Anterior cingulate cortex (tissue), 58 donors: Measurements from ENCODE around the gene KCNQ1OT1.

Source experiments
- DNase-seq, 58 donors: peaks; one replicate each; lab custom pipeline; 2025; lab: John Stamatoyannopoulos, UW

KCNQ1OT1 gene

GRCh38 chr11:2704896-2705606, 5.3 kb upstream of the KCNQ1OT1 start:
- DNase-seq = no peak

GRCh38 chr11:2704356-2704755, 4.6 kb upstream of the KCNQ1OT1 start:
- DNase-seq = no peak

- DNase-seq = no peak
Observed at GRCh38 chr11:2703363-2704141, 3.8 kb upstream of the KCNQ1OT1 start.

GRCh38 chr11:2702771-2703362, 3.1 kb upstream of the KCNQ1OT1 start:
- DNase-seq = peak in 8 of 58 donors; percentile 16 to 51 (median 44)

GRCh38 chr11:2701898-2702434, 2.2 kb upstream of the KCNQ1OT1 start:
- DNase-seq = no peak

GRCh38 chr11:2701230-2701629, 1.4 kb upstream of the KCNQ1OT1 start:
- DNase-seq = no peak

GRCh38 chr11:2700415-2701211, 819 bp upstream of the KCNQ1OT1 start:
- peak in 19 of 58 donors; percentile 11 to 54 (median 38) for DNase-seq

- DNase-seq = no peak
Observed at GRCh38 chr11:2699185-2699530, 636 bp downstream of the KCNQ1OT1 start.

- no peak for DNase-seq
Observed at GRCh38 chr11:2698386-2699184, 1.2 kb downstream of the KCNQ1OT1 start.

GRCh38 chr11:2697866-2698265, 1.9 kb downstream of the KCNQ1OT1 start:
- DNase-seq = no peak

GRCh38 chr11:2696455-2696854, 3.3 kb downstream of the KCNQ1OT1 start:
- DNase-seq = no peak

GRCh38 chr11:2694995-2695939, 4.5 kb downstream of the KCNQ1OT1 start:
- no peak for DNase-seq

GRCh38 chr11:2694495-2694894, 5.3 kb downstream of the KCNQ1OT1 start:
- no peak for DNase-seq

- peak in 40 of 58 donors; percentile 19 to 96 (median 56) for DNase-seq
Observed at GRCh38 chr11:2693271-2694261, 6.2 kb downstream of the KCNQ1OT1 start.

GRCh38 chr11:2691991-2692875, 7.6 kb downstream of the KCNQ1OT1 start:
- no peak for DNase-seq

GRCh38 chr11:2691355-2691761, 8.4 kb downstream of the KCNQ1OT1 start:
- DNase-seq = no peak
